KMS-11 (cell line): ENCODE measurements around the gene CRIP1.

Source experiments
- H2AFZ ChIP-seq: fragments of 200-600 bp; sonication (generic); 2 replicates; pipeline ENCODE4 v1.6.1; 2016; ENCODE audit warnings: antibody characterized with exemption, mixed run types, low read depth
- H3K27ac ChIP-seq: fragments of 200-600 bp; sonication (generic); 2 replicates; pipeline ENCODE4 v1.6.1; 2016; ENCODE audit warnings: mild to moderate bottlenecking, mixed run types
- H3K27me3 ChIP-seq: fragments of 200-600 bp; sonication (generic); 2 replicates; pipeline ENCODE4 v1.6.1; 2017; ENCODE audit warnings: mild to moderate bottlenecking, low read depth, mixed run types, moderate library complexity; ENCODE audit not compliant: insufficient read depth
- H3K36me3 ChIP-seq: fragments of 200-600 bp; sonication (generic); 2 replicates; pipeline ENCODE4 v1.6.1; 2017; ENCODE audit warnings: mild to moderate bottlenecking, mixed run types; ENCODE audit not compliant: insufficient read depth
- H3K4me1 ChIP-seq: fragments of 200-600 bp; sonication (generic); 2 replicates; pipeline ENCODE4 v1.6.1; 2016; ENCODE audit warnings: mild to moderate bottlenecking, low read depth, mixed run types; ENCODE audit not compliant: poor library complexity, severe bottlenecking
- H3K4me2 ChIP-seq: fragments of 200-600 bp; sonication (generic); 2 replicates; pipeline ENCODE4 v1.7.0; 2016; ENCODE audit warnings: mild to moderate bottlenecking, mixed run types
- H3K4me3 ChIP-seq: fragments of 200-600 bp; sonication (generic); IDR thresholded peaks from 2 replicates; pipeline ENCODE4 v1.6.1; 2017; ENCODE audit warnings: low read depth, low read length, mixed read lengths; ENCODE audit not compliant: insufficient read depth
- H3K79me2 ChIP-seq: fragments of 200-600 bp; sonication (generic); 2 replicates; pipeline ENCODE4 v1.6.1; 2016; ENCODE audit warnings: low read depth, mixed run types; ENCODE audit not compliant: insufficient read depth
- H3K9ac ChIP-seq: fragments of 200-600 bp; sonication (generic); 2 replicates; pipeline ENCODE4 v1.6.1; 2016; ENCODE audit warnings: mild to moderate bottlenecking, mixed run types
- H4K20me1 ChIP-seq: fragments of 200-600 bp; sonication (generic); 2 replicates; pipeline ENCODE4 v1.6.1; 2016; ENCODE audit warnings: mild to moderate bottlenecking, mixed run types; ENCODE audit not compliant: insufficient read depth
- TF ChIP-seq, protein P1 (sequence below): fragments of 200-600 bp; sonication (generic); conservative IDR thresholded peaks from 2 replicates; pipeline ENCODE4 v1.6.1; 2017; ENCODE audit warnings: low read depth, mild to moderate bottlenecking, antibody characterized with exemption, low read length, moderate library complexity, mixed read lengths

The CRIP1 gene

DNA sequence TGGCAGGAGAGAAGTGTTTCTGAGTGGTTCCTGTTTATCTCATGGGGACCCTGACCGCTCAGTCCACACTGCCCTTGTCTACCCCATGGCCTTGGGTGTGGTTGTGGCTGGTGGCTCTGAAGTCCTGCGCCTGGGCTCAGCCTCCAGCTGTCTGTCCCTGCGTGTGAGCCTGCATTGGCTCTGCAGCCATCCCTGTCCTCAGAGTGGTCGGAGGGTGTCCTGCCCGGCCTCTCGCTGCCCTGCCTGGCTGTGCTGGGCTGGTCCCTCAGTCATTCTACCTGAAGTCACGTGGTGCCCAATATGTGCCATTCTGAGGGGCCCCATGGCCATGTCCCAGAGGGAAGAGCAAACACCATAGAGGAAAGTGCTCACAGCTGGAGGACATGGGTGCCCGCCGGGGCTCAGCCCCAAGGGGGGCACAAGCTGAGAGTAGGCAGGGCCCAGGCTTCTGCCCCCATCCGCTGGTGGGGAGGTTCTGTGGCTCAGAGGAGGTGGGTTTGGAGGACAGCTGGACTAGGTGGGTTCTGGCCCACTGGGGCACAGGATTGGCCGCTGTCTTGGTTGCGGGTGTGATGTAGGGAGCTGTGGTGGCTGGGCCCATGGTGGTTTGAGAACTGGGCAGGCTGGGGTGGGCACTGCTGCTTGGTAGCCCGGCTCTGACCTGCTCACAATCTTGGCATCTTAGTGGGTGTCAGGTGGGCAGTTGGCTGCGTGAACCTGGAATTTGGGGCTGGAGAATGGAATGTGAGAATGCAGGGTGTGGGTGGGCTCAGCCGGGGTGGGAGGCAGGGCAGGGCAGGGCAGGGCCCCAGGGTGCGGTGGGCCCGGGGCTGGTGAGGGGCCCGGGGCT lies 16.0 kb downstream of the CRIP1 start:
- Histone ChIP-seq H3K9ac (no peak overlapping the region), H3K36me3 (no peaks in the 10 kb centered on the region), H3K4me2 (no peak overlapping the region)

DNA sequence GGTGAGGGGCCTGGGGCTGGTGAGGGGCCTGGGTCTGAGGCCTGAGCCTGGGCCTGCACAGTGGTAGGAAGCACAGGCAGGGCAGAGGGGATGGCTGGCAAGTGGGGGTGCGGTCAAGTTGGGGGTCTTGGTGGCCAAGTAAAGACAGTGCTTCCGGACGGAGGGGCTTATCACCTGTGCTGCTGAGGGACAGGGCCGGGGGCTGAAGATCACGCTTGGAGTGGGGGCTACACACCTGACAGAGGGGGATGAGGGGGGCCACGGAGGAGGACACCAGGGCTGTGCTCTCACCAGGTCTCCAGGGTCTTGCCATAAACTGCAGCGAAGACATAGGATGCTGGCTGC lies 16.6 kb downstream of the CRIP1 start:
- TF ChIP-seq, protein P1, sequence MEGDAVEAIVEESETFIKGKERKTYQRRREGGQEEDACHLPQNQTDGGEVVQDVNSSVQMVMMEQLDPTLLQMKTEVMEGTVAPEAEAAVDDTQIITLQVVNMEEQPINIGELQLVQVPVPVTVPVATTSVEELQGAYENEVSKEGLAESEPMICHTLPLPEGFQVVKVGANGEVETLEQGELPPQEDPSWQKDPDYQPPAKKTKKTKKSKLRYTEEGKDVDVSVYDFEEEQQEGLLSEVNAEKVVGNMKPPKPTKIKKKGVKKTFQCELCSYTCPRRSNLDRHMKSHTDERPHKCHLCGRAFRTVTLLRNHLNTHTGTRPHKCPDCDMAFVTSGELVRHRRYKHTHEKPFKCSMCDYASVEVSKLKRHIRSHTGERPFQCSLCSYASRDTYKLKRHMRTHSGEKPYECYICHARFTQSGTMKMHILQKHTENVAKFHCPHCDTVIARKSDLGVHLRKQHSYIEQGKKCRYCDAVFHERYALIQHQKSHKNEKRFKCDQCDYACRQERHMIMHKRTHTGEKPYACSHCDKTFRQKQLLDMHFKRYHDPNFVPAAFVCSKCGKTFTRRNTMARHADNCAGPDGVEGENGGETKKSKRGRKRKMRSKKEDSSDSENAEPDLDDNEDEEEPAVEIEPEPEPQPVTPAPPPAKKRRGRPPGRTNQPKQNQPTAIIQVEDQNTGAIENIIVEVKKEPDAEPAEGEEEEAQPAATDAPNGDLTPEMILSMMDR, result no peak
- Histone ChIP-seq H4K20me1 (no peaks in the 10 kb centered on the region), H3K36me3 (no peaks in the 10 kb centered on the region), H3K9ac (no peak overlapping the region), H3K27ac (no peak overlapping the region), H3K4me1 (no peaks in the 10 kb centered on the region), H3K4me2 (no peak overlapping the region), H3K4me3 (no peak overlapping the region), H3K79me2 (no peaks in the 10 kb centered on the region), H3K27me3 (peaks cover 9% of the 10 kb centered on the region; the same call in 1 of the 2 replicates), H2AFZ (no peak overlapping the region)

More for the DNA sequence above, 16.0 kb downstream of the CRIP1 start:
- no peaks in the 10 kb centered on the region for H4K20me1 ChIP-seq
- no peak overlapping the region for H3K4me3 ChIP-seq
- H3K4me1 ChIP-seq, result no peaks in the 10 kb centered on the region
- TF ChIP-seq, protein P1, result no peak
- H3K79me2 ChIP-seq, result no peaks in the 10 kb centered on the region
- no peak overlapping the region for H3K27ac ChIP-seq
- H3K27me3 ChIP-seq, result peaks cover 6% of the 10 kb centered on the region; the same call in 1 of the 2 replicates
- H2AFZ ChIP-seq, result no peak overlapping the region

DNA sequence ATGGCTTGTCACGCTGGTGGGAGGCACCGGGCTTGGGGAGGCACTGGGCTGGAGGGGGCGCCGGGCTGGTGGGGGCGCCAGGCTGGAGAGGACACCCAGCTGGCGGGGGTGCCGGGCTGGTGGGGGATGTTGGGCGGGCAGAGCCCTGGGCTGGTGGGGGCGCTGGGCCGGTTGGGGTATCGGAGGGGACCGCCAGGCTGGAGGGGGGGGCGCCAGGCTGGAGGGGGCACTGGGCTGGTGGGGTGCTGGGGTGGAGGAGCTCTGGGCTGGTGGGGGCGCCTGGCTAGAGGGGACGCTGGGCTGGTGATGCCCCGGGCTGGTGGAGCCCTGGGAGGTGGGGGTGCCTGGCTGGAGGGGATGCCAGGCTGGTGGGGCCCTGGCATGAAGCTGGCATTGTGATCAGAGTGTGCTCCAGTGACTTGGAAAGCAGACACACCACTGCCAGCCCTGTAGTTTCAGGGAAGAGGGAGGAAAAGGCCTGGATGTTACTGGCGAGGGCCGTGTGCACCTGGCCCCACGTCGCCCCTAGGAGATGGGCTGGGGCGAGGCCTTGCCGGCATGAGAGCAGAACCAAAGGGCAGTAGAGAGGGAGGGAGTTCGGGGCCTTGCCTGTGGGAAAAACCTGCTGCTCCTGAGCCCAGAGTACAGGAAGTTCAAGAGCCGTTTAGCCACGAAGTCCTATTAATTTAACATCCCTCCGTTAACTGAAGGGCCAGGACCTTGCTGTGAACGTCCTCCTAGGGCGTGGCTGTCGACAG lies 17.4 kb downstream of the CRIP1 start:
- Histone ChIP-seq H3K27me3 (peaks cover 16% of the 10 kb centered on the region; the same call in 1 of the 2 replicates), H3K27ac (no peak overlapping the region)

DNA sequence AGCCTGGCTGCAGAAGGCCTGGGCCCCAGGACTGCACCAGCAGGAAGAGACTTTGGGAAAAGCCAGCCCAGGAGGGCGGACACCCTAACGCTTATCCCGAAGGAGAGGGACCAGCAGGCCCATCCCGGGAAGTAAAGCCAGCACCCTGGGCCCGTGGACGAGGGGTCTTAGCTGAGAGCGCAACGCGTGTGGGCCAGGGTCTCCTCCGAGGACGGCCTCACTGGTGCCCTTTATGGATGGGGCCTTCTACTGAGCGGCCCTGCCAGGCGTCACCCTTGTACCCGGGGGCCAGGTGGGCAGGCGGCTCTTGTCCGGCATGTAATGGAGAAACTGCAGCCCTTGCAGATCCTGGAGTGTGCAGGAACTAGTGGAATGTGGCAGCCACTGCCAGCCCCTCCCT lies 18.4 kb downstream of the CRIP1 start:
- H3K27me3 ChIP-seq, result peaks cover 19% of the 10 kb centered on the region; the same call in 1 of the 2 replicates

More for the DNA sequence above, 17.4 kb downstream of the CRIP1 start:
- H4K20me1 ChIP-seq, result no peaks in the 10 kb centered on the region
- H2AFZ ChIP-seq, result no peak overlapping the region
- H3K4me3 ChIP-seq, result no peak overlapping the region
- H3K36me3 ChIP-seq, result no peaks in the 10 kb centered on the region
- no peaks in the 10 kb centered on the region for H3K4me1 ChIP-seq
- H3K9ac ChIP-seq, result no peak overlapping the region
- TF ChIP-seq, protein P1, result no peak
- H3K4me2 ChIP-seq, result no peak overlapping the region
- no peaks in the 10 kb centered on the region for H3K79me2 ChIP-seq

More for the DNA sequence above, 18.4 kb downstream of the CRIP1 start:
- no peaks in the 10 kb centered on the region for H3K4me1 ChIP-seq
- no peaks in the 10 kb centered on the region for H4K20me1 ChIP-seq
- H3K36me3 ChIP-seq, result no peaks in the 10 kb centered on the region
- TF ChIP-seq, protein P1, result no peak
- H3K4me3 ChIP-seq, result no peak overlapping the region
- no peak overlapping the region for H3K4me2 ChIP-seq
- H2AFZ ChIP-seq, result no peak overlapping the region
- H3K27ac ChIP-seq, result no peak overlapping the region
- H3K79me2 ChIP-seq, result no peaks in the 10 kb centered on the region
- H3K9ac ChIP-seq, result no peak overlapping the region
